LHCN-M2 (cell line): ENCODE results near the gene RADIL. TPM values are rescaled to one million over a fixed set of nuclear protein-coding genes. Genes with fewer than 3 reads are reported as not detected.
A peak's percentile ranks its signal among the peaks of the same experiment; 100 is the strongest.

Source experiments
- DNase-seq: peaks from one replicate; pipeline ENCODE4 v3.0.0-alpha.2; 2012; ENCODE audit warnings: low read depth
- total RNA-seq: library from RNA; depleted of rRNA; stranded (reverse); fragments of >200 nt; gene quantifications from 2 replicates; pipeline ENCODE4 v1.2.3, GENCODE V29; 2014; rRNA removed

The RADIL gene
- total RNA-seq, 1 experiment from 2014 or later = 2.5 TPM

GRCh38 chr7:4758111-4758510, 125.4 kb downstream of the RADIL start:
- DNase-seq = no peak

GRCh38 chr7:4755045-4755444, 128.5 kb downstream of the RADIL start:
- DNase-seq = no peak

GRCh38 chr7:4754433-4755010, 129.0 kb downstream of the RADIL start:
- DNase-seq = no peak

- DNase-seq = peak; percentile 34
Measured at GRCh38 chr7:4753598-4754432, 129.7 kb downstream of the RADIL start.

GRCh38 chr7:4751398-4751947, 132.0 kb downstream of the RADIL start:
- no peak for DNase-seq

GRCh38 chr7:4749798-4750197, 133.7 kb downstream of the RADIL start:
- DNase-seq = no peak

GRCh38 chr7:4749363-4749762, 134.2 kb downstream of the RADIL start:
- DNase-seq = no peak

Other genes with a start within 250 kb of the RADIL start
- 19.2 and 20.5 TPM in 2 replicates for gene FOXK1, start 201.4 kb downstream of the RADIL start, total RNA-seq
- gene AP5Z1, start 108.1 kb downstream of the RADIL start, total RNA-seq = 42.9 and 45.6 TPM in 2 replicates
- under 0.01 and 0.13 TPM in 2 replicates for gene PAPOLB, start 21.7 kb downstream of the RADIL start, total RNA-seq
- not detected in 2 replicates for gene MMD2, start 75.5 kb upstream of the RADIL start, total RNA-seq
- gene RBAK, start 162.1 kb upstream of the RADIL start, total RNA-seq = 9.1 and 10.6 TPM in 2 replicates